Measurements from ENCODE around the gene PRELID2. TPM values are rescaled to one million over a fixed set of nuclear protein-coding genes. Genes with fewer than 3 reads are reported as not detected.

The PRELID2 gene
- total RNA-seq, 2 donors from 2014 or later: 10.7 to 27.9 TPM

DNA sequence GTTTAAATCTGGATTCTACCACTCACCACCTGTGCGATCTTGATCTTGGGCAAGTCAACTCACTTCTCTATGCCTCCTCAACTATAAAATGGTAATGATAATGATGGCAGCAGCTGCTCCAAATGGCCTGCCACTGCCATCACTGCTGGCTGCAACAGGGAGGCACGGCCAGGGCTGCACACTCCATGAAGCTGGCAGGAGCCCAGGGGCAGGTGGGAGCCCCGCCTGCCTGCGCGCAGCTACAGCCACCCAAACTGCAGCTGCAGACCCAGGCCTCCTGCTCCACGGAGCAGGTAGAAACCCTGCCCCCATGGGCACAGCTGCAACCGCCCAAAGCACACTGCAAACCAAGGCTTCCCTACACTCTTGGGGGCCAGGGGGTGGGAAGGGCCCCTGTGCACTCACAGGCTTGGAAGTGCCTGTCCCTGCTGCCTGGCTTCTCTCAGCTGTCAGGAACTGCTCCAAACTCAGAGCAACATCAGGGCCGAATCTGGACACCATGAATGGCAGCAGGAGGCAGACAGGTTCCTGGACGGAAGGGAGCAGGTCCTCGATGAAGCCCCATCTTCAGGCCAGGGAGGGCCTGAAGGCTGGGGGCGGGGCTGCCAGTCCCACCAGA, 57.6 kb downstream of the PRELID2 start:
- H3K27me3 ChIP-seq (replicated peaks; ENCODE audit: insufficient read depth): no peaks in the 10 kb centered on the region
- H3K9me3 ChIP-seq: no peaks in the 10 kb centered on the region
- DNase-seq (ENCODE audit: low spot score) (no peak), ATAC-seq (ENCODE audit: insufficient number of reproducible peaks, low FRiP score, low read depth) (no peak)
- H3K4me1 ChIP-seq (ENCODE audit: control insufficient read depth in 1 of 2, low read depth in 2 of 2): peaks cover 9 to 22% of the 10 kb centered on the region in 2 donors
- H3K27ac ChIP-seq: no peak overlapping the region
- TF ChIP-seq, protein P1, sequence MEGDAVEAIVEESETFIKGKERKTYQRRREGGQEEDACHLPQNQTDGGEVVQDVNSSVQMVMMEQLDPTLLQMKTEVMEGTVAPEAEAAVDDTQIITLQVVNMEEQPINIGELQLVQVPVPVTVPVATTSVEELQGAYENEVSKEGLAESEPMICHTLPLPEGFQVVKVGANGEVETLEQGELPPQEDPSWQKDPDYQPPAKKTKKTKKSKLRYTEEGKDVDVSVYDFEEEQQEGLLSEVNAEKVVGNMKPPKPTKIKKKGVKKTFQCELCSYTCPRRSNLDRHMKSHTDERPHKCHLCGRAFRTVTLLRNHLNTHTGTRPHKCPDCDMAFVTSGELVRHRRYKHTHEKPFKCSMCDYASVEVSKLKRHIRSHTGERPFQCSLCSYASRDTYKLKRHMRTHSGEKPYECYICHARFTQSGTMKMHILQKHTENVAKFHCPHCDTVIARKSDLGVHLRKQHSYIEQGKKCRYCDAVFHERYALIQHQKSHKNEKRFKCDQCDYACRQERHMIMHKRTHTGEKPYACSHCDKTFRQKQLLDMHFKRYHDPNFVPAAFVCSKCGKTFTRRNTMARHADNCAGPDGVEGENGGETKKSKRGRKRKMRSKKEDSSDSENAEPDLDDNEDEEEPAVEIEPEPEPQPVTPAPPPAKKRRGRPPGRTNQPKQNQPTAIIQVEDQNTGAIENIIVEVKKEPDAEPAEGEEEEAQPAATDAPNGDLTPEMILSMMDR (IDR thresholded peaks at IDR 0.05): no peak
- no peaks in the 10 kb centered on the region for H3K36me3 ChIP-seq
- H3K4me3 ChIP-seq: no peak overlapping the region

DNA sequence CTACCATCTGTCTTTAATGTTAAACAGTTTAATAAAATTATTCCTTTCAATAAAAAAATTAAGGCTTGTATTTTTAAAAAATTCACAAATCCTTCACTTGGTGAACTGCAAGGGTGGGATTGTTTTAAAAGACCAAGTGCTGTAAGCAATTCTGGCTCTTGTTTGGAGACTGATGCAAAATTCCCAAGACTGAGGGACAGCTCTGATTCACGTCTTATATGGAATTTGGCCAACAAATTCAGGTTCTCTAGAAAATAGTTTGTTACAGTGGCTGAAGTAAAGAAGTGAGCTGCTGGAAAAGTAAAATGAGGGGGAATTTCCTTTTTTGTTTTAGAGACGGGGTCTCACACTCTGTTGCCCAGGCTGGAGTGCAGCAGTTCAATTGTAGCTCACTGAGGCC, 58.3 kb downstream of the PRELID2 start:
- no peaks in the 10 kb centered on the region for H3K36me3 ChIP-seq
- no peak overlapping the region for H3K4me3 ChIP-seq
- peaks cover 9 to 22% of the 10 kb centered on the region in 2 donors for H3K4me1 ChIP-seq (ENCODE audit: control insufficient read depth in 1 of 2, low read depth in 2 of 2)
- H3K27me3 ChIP-seq (replicated peaks; ENCODE audit: insufficient read depth): no peaks in the 10 kb centered on the region
- H3K27ac ChIP-seq: peak overlapping the region; percentile 28 to 67
- no peak for ATAC-seq (ENCODE audit: insufficient number of reproducible peaks, low FRiP score, low read depth)
- H3K9me3 ChIP-seq: no peaks in the 10 kb centered on the region
- DNase-seq (ENCODE audit: low spot score): no peak
- TF ChIP-seq, protein P1 (IDR thresholded peaks at IDR 0.05): no peak

DNA sequence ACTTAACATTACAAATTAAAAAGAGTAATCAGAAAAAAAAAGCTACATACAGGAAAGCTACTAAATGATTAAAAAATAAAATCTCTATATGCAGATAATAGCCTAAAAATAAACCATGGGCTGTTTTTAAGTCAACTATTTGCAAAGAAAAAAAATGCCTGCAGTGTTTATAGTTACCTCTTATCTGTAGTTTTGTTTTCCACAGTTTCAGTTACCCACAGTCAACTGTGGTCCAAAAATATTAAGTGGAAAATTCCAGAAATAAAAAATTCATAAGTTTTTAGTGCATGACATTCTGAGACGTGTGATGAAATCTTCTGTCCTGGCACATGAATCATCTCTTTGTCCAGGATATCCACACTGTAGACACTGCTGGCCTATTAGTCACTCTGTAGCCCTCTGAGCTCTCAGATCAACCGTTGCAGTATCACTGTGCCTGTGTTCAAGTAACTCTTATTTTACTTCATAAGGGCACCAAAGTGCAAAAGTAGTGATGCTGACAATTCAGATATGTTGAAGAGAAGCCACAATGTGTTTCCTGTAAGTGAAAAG, 59.2 kb downstream of the PRELID2 start:
- H3K27ac ChIP-seq: peak overlapping the region; percentile 52 to 67
- DNase-seq (ENCODE audit: low spot score) (no peak), ATAC-seq (ENCODE audit: insufficient number of reproducible peaks, low FRiP score, low read depth) (peak; percentile 92)
- H3K4me3 ChIP-seq: no peak overlapping the region
- no peaks in the 10 kb centered on the region for H3K36me3 ChIP-seq
- peaks cover 9 to 22% of the 10 kb centered on the region in 2 donors for H3K4me1 ChIP-seq (ENCODE audit: control insufficient read depth in 1 of 2, low read depth in 2 of 2)
- H3K27me3 ChIP-seq (replicated peaks; ENCODE audit: insufficient read depth): no peaks in the 10 kb centered on the region
- TF ChIP-seq, protein P1 (IDR thresholded peaks at IDR 0.05): no peak
- no peaks in the 10 kb centered on the region for H3K9me3 ChIP-seq

DNA sequence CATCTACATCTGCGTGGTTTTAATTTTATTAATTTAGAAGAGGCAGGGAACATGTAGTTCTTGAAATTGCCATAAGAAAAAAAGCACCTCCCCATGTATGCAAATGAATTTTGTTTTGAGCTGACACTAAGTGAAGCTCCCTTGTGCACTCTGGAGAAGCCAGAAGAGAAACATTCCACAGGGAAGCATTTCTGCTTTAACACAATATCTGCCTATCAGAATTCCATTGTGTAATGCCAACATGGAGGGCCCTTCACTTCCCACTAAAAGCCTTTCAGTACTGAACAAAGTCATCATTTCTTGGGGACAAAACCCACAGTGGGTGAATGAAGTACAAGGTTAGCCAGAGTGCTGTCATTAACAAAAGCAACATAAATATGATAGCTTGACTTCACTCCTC, 59.7 kb downstream of the PRELID2 start:
- no peaks in the 10 kb centered on the region for H3K9me3 ChIP-seq
- H3K27me3 ChIP-seq (replicated peaks; ENCODE audit: insufficient read depth): no peaks in the 10 kb centered on the region
- H3K4me3 ChIP-seq: no peak overlapping the region
- H3K4me1 ChIP-seq (ENCODE audit: control insufficient read depth in 1 of 2, low read depth in 2 of 2): peaks cover 9 to 22% of the 10 kb centered on the region in 2 donors
- TF ChIP-seq, protein P1 (IDR thresholded peaks at IDR 0.05): no peak
- DNase-seq (ENCODE audit: low spot score) (no peak), ATAC-seq (ENCODE audit: insufficient number of reproducible peaks, low FRiP score, low read depth) (no peak)
- peak overlapping the region; percentile 52 to 67 for H3K27ac ChIP-seq
- H3K36me3 ChIP-seq: no peaks in the 10 kb centered on the region

DNA sequence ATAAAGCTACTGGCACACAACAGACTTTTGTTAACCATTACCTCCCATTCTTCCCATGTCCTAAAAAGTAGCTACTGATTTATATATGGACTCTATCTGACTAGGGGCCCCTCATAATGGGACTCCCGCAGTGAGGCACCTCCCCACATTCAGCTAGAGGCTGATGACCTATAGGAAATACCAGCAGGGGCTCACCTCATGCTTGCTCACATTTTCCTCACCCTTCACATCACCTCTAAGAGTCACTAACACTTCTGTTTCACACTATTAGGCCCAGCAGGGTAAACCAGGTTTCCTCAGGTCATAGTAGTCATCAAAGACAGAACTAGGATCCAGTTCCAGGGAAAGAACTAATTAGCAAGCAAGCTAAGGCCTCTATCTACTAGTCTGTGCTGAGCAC, 60.7 kb downstream of the PRELID2 start:
- TF ChIP-seq, protein P1 (IDR thresholded peaks at IDR 0.05): no peak
- Histone ChIP-seq H3K27ac (peak overlapping the region in 1 of 2 donors; percentile 67), H3K4me1 (ENCODE audit: control insufficient read depth in 1 of 2, low read depth in 2 of 2) (peaks cover 9 to 22% of the 10 kb centered on the region in 2 donors), H3K27me3 (replicated peaks; ENCODE audit: insufficient read depth) (no peaks in the 10 kb centered on the region), H3K36me3 (no peaks in the 10 kb centered on the region), H3K9me3 (no peaks in the 10 kb centered on the region), H3K4me3 (no peak overlapping the region)
- ATAC-seq (ENCODE audit: insufficient number of reproducible peaks, low FRiP score, low read depth) (no peak), DNase-seq (ENCODE audit: low spot score) (no peak)

All from thoracic aorta (tissue), 2 donors.